ENCODE measurements around the gene TELO2. TPM values are rescaled to one million over a fixed set of nuclear protein-coding genes. Genes with fewer than 3 reads are reported as not detected.

Gene TELO2
- total RNA-seq, 4 donors from 2014 or later: 17.0 to 29.3 (median 21.4) TPM

DNA sequence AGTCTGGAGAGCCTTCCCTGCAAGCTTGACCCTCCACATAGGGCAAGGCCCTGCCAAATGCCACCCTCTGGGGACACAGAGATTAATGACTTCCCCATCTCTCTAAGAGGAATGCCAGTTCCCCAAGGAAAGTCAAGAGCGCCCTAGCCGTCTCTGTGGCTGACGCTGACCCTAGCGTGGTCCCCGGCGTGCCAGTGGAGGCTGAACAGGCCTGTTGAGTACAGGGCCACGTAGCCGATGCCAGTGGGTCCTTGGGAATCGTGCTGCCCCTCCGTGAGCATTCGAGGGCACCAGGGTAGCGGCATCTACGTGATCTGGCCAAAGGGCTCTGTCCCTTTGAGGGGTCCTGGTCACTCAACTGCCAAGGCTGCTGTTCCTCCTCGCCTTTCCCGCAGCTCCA is 57.5 kb downstream of the TELO2 start:
- H3K9me3 ChIP-seq: no peaks in the 10 kb centered on the region
- H3K4me3 ChIP-seq: no peak overlapping the region
- WGBS, 2 donors: 100% methylated on average over 2 to 3 of the region's 15 CpGs
- H3K36me3 ChIP-seq: peaks cover 0 to 79% (median 9%) of the 10 kb centered on the region in 3 donors
- H3K4me1 ChIP-seq: peaks cover 5 to 87% (median 56%) of the 10 kb centered on the region in 3 donors
- TF ChIP-seq POLR2A (IDR thresholded peaks at IDR 0.05) (no peak), CTCF (IDR thresholded peaks at IDR 0.05) (no peak)
- H3K27me3 ChIP-seq: no peaks in the 10 kb centered on the region
- intact Hi-C loops (cut with DNase I): no loop called here
- DNase-seq: no peak
- H3K27ac ChIP-seq: peak overlapping the region in 2 of 4 donors; percentile 20 to 84

GRCh38 chr16:1551166-1551565 is 58.0 kb downstream of the TELO2 start:
- no peak for DNase-seq
- intact Hi-C loops (cut with DNase I): no loop called here
- 89 to 91% methylated on average over 9 to 11 of the region's 12 CpGs for WGBS, 2 donors
- peak overlapping the region in 1 of 4 donors; percentile 20 for H3K27ac ChIP-seq
- TF ChIP-seq POLR2A (IDR thresholded peaks at IDR 0.05): no peak
- TF ChIP-seq CTCF (IDR thresholded peaks at IDR 0.05): no peak
- H3K27me3 ChIP-seq: no peaks in the 10 kb centered on the region
- peaks cover 0 to 83% (median 10%) of the 10 kb centered on the region in 3 donors for H3K36me3 ChIP-seq
- H3K4me1 ChIP-seq: peaks cover 0 to 87% (median 55%) of the 10 kb centered on the region in 3 donors
- H3K9me3 ChIP-seq: no peaks in the 10 kb centered on the region
- no peak overlapping the region for H3K4me3 ChIP-seq

GRCh38 chr16:1552129-1552528 is 59.0 kb downstream of the TELO2 start:
- 85 to 92% methylated on average over 11 to 12 of the region's 15 CpGs for WGBS, 2 donors
- no peak for DNase-seq
- Histone ChIP-seq H3K36me3 (peaks cover 0 to 85% (median 10%) of the 10 kb centered on the region in 3 donors), H3K4me1 (peaks cover 0 to 83% (median 53%) of the 10 kb centered on the region in 3 donors), H3K4me3 (no peak overlapping the region), H3K27me3 (no peaks in the 10 kb centered on the region), H3K27ac (no peak overlapping the region), H3K9me3 (no peaks in the 10 kb centered on the region)
- intact Hi-C loops (cut with DNase I): no loop called here
- TF ChIP-seq POLR2A (IDR thresholded peaks at IDR 0.05): no peak
- TF ChIP-seq CTCF (IDR thresholded peaks at IDR 0.05): no peak

DNA sequence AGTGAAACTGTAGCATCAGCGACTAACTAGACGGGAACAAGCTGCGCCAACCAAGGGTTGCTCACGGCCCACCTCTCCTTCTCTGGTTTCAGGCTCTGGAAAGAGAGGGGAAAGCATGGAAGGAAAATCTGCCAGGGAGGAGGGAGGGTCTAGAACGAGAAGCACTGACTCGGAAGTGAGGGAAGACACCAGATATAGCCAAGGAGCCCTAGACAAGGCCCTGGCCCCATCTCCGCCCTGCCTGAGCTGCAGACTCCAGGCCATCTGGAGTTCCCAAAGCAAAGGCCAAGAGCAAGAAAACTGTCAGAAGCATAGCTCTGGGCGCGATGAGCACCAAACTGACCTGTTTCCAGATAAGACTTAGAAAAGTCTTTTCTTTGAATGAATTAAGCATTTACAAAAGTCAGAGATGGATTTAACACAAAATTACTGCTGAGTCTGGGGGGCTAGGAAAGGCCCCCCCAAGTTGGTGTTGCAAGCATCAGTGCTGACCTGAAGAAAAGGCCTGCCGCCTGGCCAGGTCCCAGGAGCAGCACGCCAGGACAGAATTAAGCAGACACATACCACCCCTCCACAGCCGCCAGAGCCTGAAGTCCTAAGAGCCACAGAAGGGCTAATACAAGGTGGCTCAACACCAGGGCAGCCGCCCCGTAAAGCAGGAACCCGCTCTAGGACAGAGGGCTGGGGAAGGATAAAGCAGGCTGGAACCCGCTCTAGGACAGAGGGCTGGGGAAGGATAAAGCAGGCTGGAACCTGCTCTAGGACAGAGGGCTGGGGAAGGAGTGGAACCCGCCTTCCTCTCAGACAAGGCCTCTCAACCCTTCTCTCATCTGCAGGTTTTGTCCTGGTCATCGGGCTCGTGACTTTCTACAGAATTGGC is 61.0 kb downstream of the TELO2 start:
- no peak for DNase-seq
- Histone ChIP-seq H3K4me1 (peaks cover 0 to 63% (median 36%) of the 10 kb centered on the region in 3 donors), H3K27ac (peak overlapping the region in 2 of 4 donors; percentile 44 to 50), H3K9me3 (no peaks in the 10 kb centered on the region), H3K27me3 (no peaks in the 10 kb centered on the region), H3K36me3 (peaks cover 3 to 91% (median 16%) of the 10 kb centered on the region in 3 donors), H3K4me3 (no peak overlapping the region)
- intact Hi-C loops (cut with DNase I): no loop called here
- TF ChIP-seq CTCF (IDR thresholded peaks at IDR 0.05) (no peak), POLR2A (IDR thresholded peaks at IDR 0.05) (no peak)
- WGBS, 2 donors: 71 to 81% methylated on average over 13 to 18 of the region's 19 CpGs

- Histone ChIP-seq H3K4me1 (peaks cover 0 to 55% (median 29%) of the 10 kb centered on the region in 3 donors), H3K9me3 (no peaks in the 10 kb centered on the region), H3K4me3 (no peak overlapping the region), H3K27me3 (no peaks in the 10 kb centered on the region), H3K27ac (peak overlapping the region in 2 of 4 donors; percentile 44 to 50), H3K36me3 (peaks cover 3 to 91% (median 16%) of the 10 kb centered on the region in 3 donors)
- no peak for TF ChIP-seq CTCF (IDR thresholded peaks at IDR 0.05)
- TF ChIP-seq POLR2A (IDR thresholded peaks at IDR 0.05): no peak
- WGBS, 2 donors: 87 to 93% methylated on average over 18 of the region's 34 CpGs
- intact Hi-C loops (cut with DNase I): no loop called here
- DNase-seq: no peak
These were observed 61.8 kb downstream of the TELO2 start for GRCh38 chr16:1554826-1555445.

Data from esophagus squamous epithelium (tissue), 5 donors.